K562 (cell line): Measurements from ENCODE around the gene AKAP7. TPM values are rescaled to one million over a fixed set of nuclear protein-coding genes. Genes with fewer than 3 reads are reported as not detected.
A peak's percentile ranks its signal among the peaks of the same experiment; 100 is the strongest.

Source experiments
- ATAC-seq: fragments of 200-7000 bp; cut with Tn5 transposase; 3 replicates; pipeline ENCODE4 v1.9.1; 2020; ENCODE audit warnings: moderate library complexity
- BruUV-seq: library from RNA; stranded (reverse); fragments of 400-500 nt; replicated peaks from 2 replicates; lab custom pipeline; 2021; lab: Mats Ljungman, UMichigan
- CTCF ChIA-PET: fragments of 300-600 bp; formaldehyde crosslinking; extraction: SDS; loops from one replicate; lab custom pipeline; 2021; ENCODE audit warnings: low intra/inter-chr PET ratio; lab: Yijun Ruan, JAX
- POLR2A ChIA-PET: fragments of 300-600, 350-650 bp; sonication (Branson Sonifier 250); formaldehyde crosslinking; extraction: SDS; loops from one replicate; lab custom pipeline; 2021; ENCODE audit warnings: antibody characterized with exemption, inconsistent platforms; lab: Yijun Ruan, JAX
- DNase-seq, 4 experiments: peaks; one replicate each; pipeline versions ENCODE4 v3.0.0 to v3.0.0-alpha.2; 2011 to 2018; ENCODE audit warnings: low spot score in 3 of 4, mixed read lengths in 3 of 4; ENCODE audit errors: extremely low read depth in 1 of 4
- FAIRE-seq: peaks from 2 replicates; lab custom pipeline; 2011; peaks lifted over from hg19 to GRCh38; lab: Jason Lieb, UNC
- H2AFZ ChIP-seq: 2 replicates; pipeline ENCODE4 v1.6.0; 2011; ENCODE audit warnings: low read depth, low read length, control low read depth, inconsistent platforms
- H3K27ac ChIP-seq: fragments of 200-600 bp; 3 replicates; pipeline ENCODE4 v1.8.0; 2011; ENCODE audit warnings: low read depth, mild to moderate bottlenecking, control low read depth, inconsistent platforms, low read length, moderate library complexity, mixed read lengths; ENCODE audit errors: extremely low read depth
- H3K27me3 ChIP-seq, 2 experiments: fragments of 300-600 bp in 1 of 2; 2 replicates in 1 of 2; 3 replicates in 1 of 2; pipeline versions ENCODE4 v1.6.0 to v1.8.0; 2011; ENCODE audit warnings: inconsistent platforms in 2 of 2, low read length in 2 of 2, mild to moderate bottlenecking in 1 of 2, mixed read lengths in 1 of 2, moderate library complexity in 1 of 2; ENCODE audit not compliant: control insufficient read depth in 2 of 2, insufficient read depth in 2 of 2
- H3K36me3 ChIP-seq: fragments of 300-600 bp; 3 replicates; pipeline ENCODE4 v1.8.0; 2011; ENCODE audit warnings: mild to moderate bottlenecking, low read length, inconsistent platforms; ENCODE audit not compliant: control insufficient read depth, insufficient read depth
- H3K4me1 ChIP-seq, 2 experiments: fragments of 200-600 bp in 1 of 2; replicated peaks in 1 of 2; 2 replicates in 1 of 2; 3 replicates in 1 of 2; pipeline versions ENCODE4 v1.5.1 to v1.8.0; 2011; ENCODE audit warnings: inconsistent platforms in 2 of 2, low read length in 2 of 2, mild to moderate bottlenecking in 1 of 2, mixed read lengths in 1 of 2, moderate library complexity in 1 of 2; ENCODE audit not compliant: control insufficient read depth in 2 of 2, insufficient read depth in 2 of 2
- H3K4me2 ChIP-seq: 2 replicates; pipeline ENCODE4 v1.6.1; 2011; ENCODE audit warnings: low read length, control low read depth, inconsistent platforms, mixed read lengths; ENCODE audit not compliant: insufficient read depth
- H3K4me3 ChIP-seq: fragments of 200-600 bp; sonication (generic), shearing (Covaris generic); 2 replicates; pipeline ENCODE4 v1.5.1; 2016; ENCODE audit warnings: control low read depth, inconsistent platforms
- H3K79me2 ChIP-seq: fragments of 200-600 bp; 3 replicates; pipeline ENCODE4 v1.8.0; 2011; ENCODE audit warnings: low read length, inconsistent platforms; ENCODE audit not compliant: control insufficient read depth, insufficient read depth
- H3K9ac ChIP-seq, 2 experiments: 2 replicates each; pipeline versions ENCODE4 v1.6.0 to v1.6.1; 2011; ENCODE audit warnings: low read depth in 2 of 2, low read length in 2 of 2, control low read depth in 1 of 2, inconsistent platforms in 1 of 2, mild to moderate bottlenecking in 1 of 2, mixed read lengths in 1 of 2; ENCODE audit not compliant: insufficient read depth in 1 of 2
- H3K9me1 ChIP-seq: one replicate; pipeline ENCODE4 v1.6.0; 2011; ENCODE audit warnings: inconsistent platforms, mild to moderate bottlenecking, low read length, moderate library complexity; ENCODE audit not compliant: control insufficient read depth, insufficient read depth
- H3K9me3 ChIP-seq: replicated peaks from 2 replicates; pipeline ENCODE4 v1.5.1; 2011; ENCODE audit warnings: low read depth, low read length, inconsistent platforms; ENCODE audit not compliant: control insufficient read depth, insufficient read depth
- H4K20me1 ChIP-seq: replicated peaks from 2 replicates; pipeline ENCODE4 v1.6.1; 2011; ENCODE audit warnings: low read length, inconsistent platforms, mixed read lengths; ENCODE audit not compliant: control insufficient read depth, insufficient read depth
- DIDO1 ChIP-seq: fragments of 450-650 bp; IDR thresholded peaks from 2 replicates; pipeline ENCODE4 v1.6.1; 2016; ENCODE audit warnings: low read depth, missing biosample characterization, missing genetic modification characterization
- EP400 ChIP-seq: fragments of 450-650 bp; IDR thresholded peaks from 2 replicates; pipeline ENCODE4 v1.6.1; 2017; ENCODE audit warnings: antibody characterized with exemption, mild to moderate bottlenecking, moderate library complexity
- HNRNPK ChIP-seq: fragments of 200-400 bp; formaldehyde crosslinking; IDR thresholded peaks from one replicate; pipeline ENCODE4 v1.6.1; 2018; ENCODE audit warnings: mild to moderate bottlenecking, low read depth, low read length; ENCODE audit not compliant: poor library complexity, severe bottlenecking
- MYC ChIP-seq, 2 experiments: fragments of 250-450 bp in 1 of 2; sonication (Bioruptor Pico) in 1 of 2; IDR thresholded peaks; 2 replicates each; pipeline versions ENCODE4 v1.5.1 to v1.6.1; 2012 to 2021; ENCODE audit warnings: low read depth in 2 of 2, borderline replicate concordance in 1 of 2, improper control_type of control experiment in 1 of 2, low read length in 1 of 2, mild to moderate bottlenecking in 1 of 2, moderate library complexity in 1 of 2
- WGBS: fragments of 100-300 bp; shearing (Covaris generic); methylation state at CpG from one replicate; pipeline ENCODE4 v1.1.6; 2016; ENCODE audit warnings: low coverage, mixed read lengths; ENCODE audit not compliant: insufficient coverage; ENCODE audit errors: missing lambda C conversion rate; 5-methylcytosine and 5-hydroxymethylcytosine counted together
- in situ Hi-C: fragments of 300-500 bp; cut with MboI; formaldehyde crosslinking; loops from 4 replicates; pipeline ENCODE4 v1.15.0; 2018; ENCODE audit warnings: inconsistent platforms, mixed read lengths
- intact Hi-C: fragments of 100-400 bp; cut with micrococcal nuclease; formaldehyde crosslinking; loops from 2 replicates; pipeline ENCODE4 v1.14.2; 2022
- polyA plus RNA-seq, 8 experiments: library from polyadenylated mRNA; depleted of rRNA in 4 of 8; stranded (reverse) in 5 of 8; unstranded in 3 of 8; fragments of >200 nt; fragmentation: Nextera tagmentation in 2 of 8; fragmentation: Illumina TruSeq in 1 of 8; extraction: Ambion mirVana in 2 of 8; extraction: Trizol in 1 of 8; gene quantifications; 2 replicates each; pipeline versions ENCODE4 v1.2.1 to v1.2.3, GENCODE V29; 2011 to 2014; ENCODE audit warnings: inconsistent platforms in 1 of 8, missing spikeins in 1 of 8
- total RNA-seq, 7 experiments: library from RNA; depleted of rRNA in 6 of 7; stranded (reverse); fragments of >200 nt in 6 of 7; fragmentation: Illumina TruSeq in 2 of 7; extraction: Trizol in 2 of 7; gene quantifications; 2 replicates each; pipeline versions ENCODE4 v1.2.1 to v1.2.3, GENCODE V29; 2011 to 2021; ENCODE audit warnings: low replicate concordance in 1 of 7

The AKAP7 gene
- total and polyA plus RNA-seq, 9 of the 15 experiments (the other 6 are each of a cell fraction or from before 2014, with no cell fraction given) = 0.82 to 2.6 (median 1.6) TPM

DNA sequence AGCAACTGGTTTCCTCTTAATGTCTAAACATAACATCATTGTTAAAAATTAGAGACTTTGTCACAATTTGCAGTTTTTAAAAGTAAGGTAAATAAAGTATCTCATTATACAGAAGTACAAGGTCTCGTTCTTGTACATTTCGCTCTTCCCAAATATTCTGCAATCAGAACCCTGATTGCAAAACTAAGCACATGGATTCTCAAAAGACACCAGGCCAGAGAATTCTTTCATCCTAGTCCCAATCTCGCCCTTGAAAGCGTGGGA, 355 bp upstream of the AKAP7 start:
- Histone ChIP-seq H3K9me1 (no peaks in the 10 kb centered on the region), H3K4me1 (peaks cover 0 to 10% of the 10 kb centered on the region in 2 experiments; a peak in 2 of 5 replicates), H3K79me2 (no peaks in the 10 kb centered on the region), H2AFZ (peak overlapping the region; percentile 56), H3K9ac (peak overlapping the region; percentile 45 to 89), H3K4me3 (peak overlapping the region; percentile 47), H4K20me1 (no peaks in the 10 kb centered on the region), H3K9me3 (no peaks in the 10 kb centered on the region), H3K36me3 (no peaks in the 10 kb centered on the region), H3K27ac (peak overlapping the region; percentile 52; the same call in 1 of the 3 replicates), H3K4me2 (peak overlapping the region; percentile 72), H3K27me3 (peaks cover 9 to 23% of the 10 kb centered on the region in 2 experiments; a peak in 3 of 5 replicates)
- FAIRE-seq = peak; percentile 77
- ChIA-PET CTCF (no interaction called here), POLR2A (no interaction called here)
- in situ Hi-C loops (no loop called here), intact Hi-C loops (no loop called here)
- DNase-seq = no peak
- ATAC-seq = no peak
- no TSS peak for BruUV-seq
- TF ChIP-seq MYC (IDR thresholded peaks at IDR 0.05; ENCODE audit: low read depth, low read length) = 0 out of 2 replicates have a peak, but pooled peaks have one; percentile 44
- TF ChIP-seq MYC (CRISPR knock-in tag; IDR thresholded peaks at IDR 0.05; ENCODE audit: borderline replicate concordance, low read depth) = no peak
- TF ChIP-seq HNRNPK = no peak
- TF ChIP-seq DIDO1 (tag) = no peak
- TF ChIP-seq EP400 = peak; percentile 31; the same call in 1 of the 2 replicates
- WGBS = 9% methylated on average over 4 of the region's 4 CpGs
